22Rv1 (cell line): ENCODE results near the gene MAP4K2.

Experiments
- H3K27ac ChIP-seq: fragments of 450-650 bp; 2 replicates; pipeline ENCODE4 v1.5.1; 2017
- CTCF ChIP-seq: fragments of 450-650 bp; IDR thresholded peaks from 2 replicates; pipeline ENCODE4 v1.5.1; 2017; ENCODE audit warnings: mild to moderate bottlenecking
- ZFX ChIP-seq: fragments of 450-650 bp; IDR thresholded peaks from 2 replicates; pipeline ENCODE4 v1.6.1; 2017; ENCODE audit warnings: antibody characterized with exemption, borderline replicate concordance

Gene MAP4K2

GRCh38 chr11:64774144-64774543, 28.9 kb downstream of the MAP4K2 start:
- TF ChIP-seq ZFX, result no peak
- no peak for TF ChIP-seq CTCF
- H3K27ac ChIP-seq, result no peak overlapping the region

- H3K27ac ChIP-seq, result 0 out of 2 replicates have a peak overlapping the region, but pooled peaks have one; percentile 29
These were observed 30.6 kb downstream of the MAP4K2 start for GRCh38 chr11:64772303-64773018.

GRCh38 chr11:64771861-64772260, 31.2 kb downstream of the MAP4K2 start:
- H3K27ac ChIP-seq, result 0 out of 2 replicates have a peak overlapping the region, but pooled peaks have one; percentile 29
- TF ChIP-seq ZFX (no peak), CTCF (no peak)

More at GRCh38 chr11:64772303-64773018, 30.6 kb downstream of the MAP4K2 start:
- no peak for TF ChIP-seq CTCF
- no peak for TF ChIP-seq ZFX

- H3K27ac ChIP-seq, result no peak overlapping the region
- TF ChIP-seq CTCF (no peak), ZFX (no peak)
These were observed 32.9 kb downstream of the MAP4K2 start for GRCh38 chr11:64770120-64770519.

- no peak overlapping the region for H3K27ac ChIP-seq
- TF ChIP-seq ZFX, result no peak
- TF ChIP-seq CTCF, result no peak
These were observed 33.7 kb downstream of the MAP4K2 start for GRCh38 chr11:64769283-64769682.

- TF ChIP-seq CTCF (no peak), ZFX (no peak)
- 0 out of 2 replicates have a peak overlapping the region, but pooled peaks have one; percentile 12 for H3K27ac ChIP-seq
These were observed 34.7 kb downstream of the MAP4K2 start for GRCh38 chr11:64768300-64768694.
